HepG2 (cell line): ENCODE measurements around the gene TBC1D4. TPM values are rescaled to one million over a fixed set of nuclear protein-coding genes. Genes with fewer than 3 reads are reported as not detected.

Experiments
- ATAC-seq: fragments of 200-7000 bp; cut with Tn5 transposase; 3 replicates; pipeline ENCODE4 v1.9.1; 2020; ENCODE audit warnings: mild to moderate bottlenecking, moderate library complexity
- BruUV-seq: library from RNA; stranded (reverse); fragments of 400-500 nt; replicated peaks from 2 replicates; lab custom pipeline; 2021; lab: Mats Ljungman, UMichigan
- CTCF ChIA-PET: fragments of 300-600 bp; formaldehyde crosslinking; extraction: SDS; loops from one replicate; lab custom pipeline; 2021; ENCODE audit warnings: low total read pairs, inconsistent platforms, low intra/inter-chr PET ratio; lab: Yijun Ruan, JAX
- POLR2A ChIA-PET: fragments of 350-600 bp; sonication (Branson Sonifier 250); formaldehyde crosslinking; loops from one replicate; lab custom pipeline; 2020; ENCODE audit warnings: antibody characterized with exemption, inconsistent platforms; lab: Yijun Ruan, JAX
- DNase-seq: peaks from one replicate; pipeline ENCODE4 v3.0.0-alpha.2; 2015; ENCODE audit warnings: low spot score
- FAIRE-seq: peaks from 3 replicates; lab custom pipeline; 2011; peaks lifted over from hg19 to GRCh38; lab: Jason Lieb, UNC
- H2AFZ ChIP-seq: one replicate; pipeline ENCODE4 v1.6.1; 2011; ENCODE audit warnings: low read length, inconsistent platforms
- H3K27ac ChIP-seq: fragments of 300-600 bp; 3 replicates; pipeline ENCODE4 v1.8.0; 2011; ENCODE audit warnings: mixed run types, mild to moderate bottlenecking, mixed read lengths, low read length, inconsistent platforms; ENCODE audit not compliant: insufficient read depth; ENCODE audit errors: extremely low read length
- H3K27me3 ChIP-seq, 2 experiments: fragments of 200-600 bp in 1 of 2; 2 replicates in 1 of 2; 3 replicates in 1 of 2; pipeline versions ENCODE4 v1.6.0 to v1.8.0; 2011; ENCODE audit warnings: low read length in 2 of 2, mild to moderate bottlenecking in 2 of 2, moderate library complexity in 2 of 2, inconsistent platforms in 1 of 2; ENCODE audit not compliant: insufficient read depth in 2 of 2, control insufficient read depth in 1 of 2
- H3K36me3 ChIP-seq, 2 experiments: fragments of 200-600 bp in 1 of 2; replicated peaks in 1 of 2; 2 replicates in 1 of 2; 3 replicates in 1 of 2; pipeline versions ENCODE4 v1.5.1 to v1.8.0; 2011; ENCODE audit warnings: low read length in 2 of 2, inconsistent platforms in 1 of 2; ENCODE audit not compliant: insufficient read depth in 2 of 2, control insufficient read depth in 1 of 2
- H3K4me1 ChIP-seq: 2 replicates; pipeline ENCODE4 v1.5.1; 2012; ENCODE audit warnings: low read length, inconsistent platforms; ENCODE audit not compliant: insufficient read depth
- H3K4me2 ChIP-seq: 2 replicates; pipeline ENCODE4 v1.6.0; 2011; ENCODE audit warnings: low read depth, low read length, inconsistent platforms
- H3K4me3 ChIP-seq, 3 experiments: fragments of 200-600 bp in 1 of 3; sonication (generic), shearing (Covaris generic) in 1 of 3; replicated peaks in 1 of 3; 2 replicates each; pipeline ENCODE4 v1.5.1; 2011 to 2016; ENCODE audit warnings: low read length in 3 of 3, inconsistent platforms in 2 of 3, low read depth in 2 of 3, mild to moderate bottlenecking in 2 of 3, control low read depth in 1 of 3, mixed read lengths in 1 of 3; ENCODE audit not compliant: insufficient read depth in 1 of 3
- H3K79me2 ChIP-seq: one replicate; pipeline ENCODE4 v1.6.1; 2011; ENCODE audit warnings: low read length, inconsistent platforms; ENCODE audit not compliant: insufficient read depth
- H3K9ac ChIP-seq: 2 replicates; pipeline ENCODE4 v1.6.0; 2011; ENCODE audit warnings: mild to moderate bottlenecking, low read depth, low read length, inconsistent platforms; ENCODE audit not compliant: insufficient read depth
- H3K9me3 ChIP-seq: 2 replicates; pipeline ENCODE4 v1.5.1; 2012; ENCODE audit warnings: mild to moderate bottlenecking, low read length
- H4K20me1 ChIP-seq: 2 replicates; pipeline ENCODE4 v1.6.0; 2011; ENCODE audit warnings: inconsistent platforms, mild to moderate bottlenecking, low read length, moderate library complexity; ENCODE audit not compliant: insufficient read depth
- ARNT ChIP-seq: fragments of 450-650 bp; IDR thresholded peaks from 2 replicates; pipeline ENCODE4 v1.6.1; 2017
- ARNTL ChIP-seq: sonication (generic); formaldehyde crosslinking; IDR thresholded peaks from 2 replicates; pipeline ENCODE4 v1.4.0; 2020; ENCODE audit warnings: mild to moderate bottlenecking, missing genetic modification reagents
- CEBPZ ChIP-seq: IDR thresholded peaks from 2 replicates; pipeline ENCODE4 v1.6.1; 2012; ENCODE audit warnings: low read length, improper control_type of control experiment
- MAFK ChIP-seq, 2 experiments: IDR thresholded peaks in 1 of 2; conservative IDR thresholded peaks in 1 of 2; 2 replicates each; pipeline ENCODE4 v1.6.1; 2011; ENCODE audit warnings: improper control_type of control experiment in 2 of 2, low read length in 2 of 2
- PCBP1 ChIP-seq: fragments of 200-400 bp; formaldehyde crosslinking; IDR thresholded peaks from 2 replicates; pipeline ENCODE4 v1.6.1; 2017; ENCODE audit warnings: mild to moderate bottlenecking, low read depth, low read length, borderline replicate concordance
- POGK ChIP-seq: sonication (generic); formaldehyde crosslinking; conservative IDR thresholded peaks from 2 replicates; pipeline ENCODE4 v1.8.0; 2022; ENCODE audit warnings: mild to moderate bottlenecking, moderate library complexity, missing genetic modification reagents
- RAD51 ChIP-seq: fragments of 450-650 bp; IDR thresholded peaks from 2 replicates; pipeline ENCODE4 v1.6.1; 2016; ENCODE audit warnings: borderline replicate concordance
- TBX2 ChIP-seq: sonication (generic); formaldehyde crosslinking; IDR thresholded peaks from 2 replicates; pipeline ENCODE4 v1.5.0; 2020; ENCODE audit warnings: missing genetic modification reagents, mild to moderate bottlenecking, borderline replicate concordance
- WIZ ChIP-seq: sonication (generic); formaldehyde crosslinking; IDR thresholded peaks from 2 replicates; pipeline ENCODE4 v1.5.1; 2020; ENCODE audit warnings: mild to moderate bottlenecking, missing genetic modification reagents
- ZNF468 ChIP-seq: sonication (generic); formaldehyde crosslinking; IDR thresholded peaks from 2 replicates; pipeline ENCODE4 v1.8.0; 2022; ENCODE audit warnings: mild to moderate bottlenecking, moderate library complexity, missing genetic modification reagents
- ZNF501 ChIP-seq: sonication (generic); formaldehyde crosslinking; IDR thresholded peaks from 2 replicates; pipeline ENCODE4 v1.5.1; 2020; ENCODE audit warnings: mild to moderate bottlenecking, moderate library complexity, missing genetic modification reagents
- ZNF761 ChIP-seq: sonication (generic); formaldehyde crosslinking; conservative IDR thresholded peaks from 2 replicates; pipeline ENCODE4 v1.4.0; 2020; ENCODE audit warnings: mild to moderate bottlenecking, missing genetic modification reagents
- ZNF883 ChIP-seq: sonication (generic); formaldehyde crosslinking; IDR thresholded peaks from 2 replicates; pipeline ENCODE4 v1.5.1; 2020; ENCODE audit warnings: mild to moderate bottlenecking, missing genetic modification reagents; ENCODE audit errors: not compliant biosample characterization
- WGBS: methylation state at CpG from one replicate; pipeline ENCODE4 v1.1.6; 2017; ENCODE audit warnings: low lambda C conversion rate; 5-methylcytosine and 5-hydroxymethylcytosine counted together
- in situ Hi-C: cut with HindIII; loops from 2 replicates; pipeline ENCODE4 v1.10.0; 2017; ENCODE audit warnings: low pct_unique_long_range_greater_than_20kb; ENCODE audit not compliant: extremely low pct_ligation_motif_present
- intact Hi-C: fragments of 100-400 bp; cut with micrococcal nuclease; formaldehyde crosslinking; loops from one replicate; pipeline ENCODE4 v1.10.0; 2022; ENCODE audit not compliant: unreplicated experiment
- polyA plus RNA-seq, 8 experiments: library from polyadenylated mRNA; depleted of rRNA in 3 of 8; stranded (reverse) in 7 of 8; unstranded in 1 of 8; fragments of >200 nt; fragmentation: Illumina TruSeq in 4 of 8; extraction: Trizol in 4 of 8; gene quantifications; 2 replicates each; pipeline versions ENCODE4 v1.2.1 to v1.2.3, GENCODE V29; 2011 to 2016; ENCODE audit warnings: low read depth in 4 of 8, missing spikeins in 1 of 8, mixed read lengths in 1 of 8; ENCODE audit not compliant: insufficient read depth in 1 of 8
- total RNA-seq, 5 experiments: library from RNA; depleted of rRNA; stranded (reverse); fragments of >200 nt; fragmentation: Illumina TruSeq; extraction: Trizol; gene quantifications; 2 replicates each; pipeline ENCODE4 v1.2.3, GENCODE V29; 2016; ENCODE audit warnings: low read depth in 1 of 5
- TF ChIP-seq, protein P1 (sequence below): sonication (generic); formaldehyde crosslinking; IDR thresholded peaks from 2 replicates; pipeline ENCODE4 v1.5.0; 2020; ENCODE audit warnings: mild to moderate bottlenecking, missing genetic modification reagents
- TF ChIP-seq, protein P2 (sequence below): sonication (generic); formaldehyde crosslinking; IDR thresholded peaks from 2 replicates; pipeline ENCODE4 v1.5.1; 2020; ENCODE audit warnings: mild to moderate bottlenecking, missing genetic modification reagents, moderate library complexity

The TBC1D4 gene
- total and polyA plus RNA-seq, 2 of the 13 experiments (the other 11 are each of a cell fraction or from before 2014, with no cell fraction given) = 35.9 to 64.4 TPM

- TF ChIP-seq ZNF501 (CRISPR knock-in tag) = no peak
- TF ChIP-seq, protein P1, sequence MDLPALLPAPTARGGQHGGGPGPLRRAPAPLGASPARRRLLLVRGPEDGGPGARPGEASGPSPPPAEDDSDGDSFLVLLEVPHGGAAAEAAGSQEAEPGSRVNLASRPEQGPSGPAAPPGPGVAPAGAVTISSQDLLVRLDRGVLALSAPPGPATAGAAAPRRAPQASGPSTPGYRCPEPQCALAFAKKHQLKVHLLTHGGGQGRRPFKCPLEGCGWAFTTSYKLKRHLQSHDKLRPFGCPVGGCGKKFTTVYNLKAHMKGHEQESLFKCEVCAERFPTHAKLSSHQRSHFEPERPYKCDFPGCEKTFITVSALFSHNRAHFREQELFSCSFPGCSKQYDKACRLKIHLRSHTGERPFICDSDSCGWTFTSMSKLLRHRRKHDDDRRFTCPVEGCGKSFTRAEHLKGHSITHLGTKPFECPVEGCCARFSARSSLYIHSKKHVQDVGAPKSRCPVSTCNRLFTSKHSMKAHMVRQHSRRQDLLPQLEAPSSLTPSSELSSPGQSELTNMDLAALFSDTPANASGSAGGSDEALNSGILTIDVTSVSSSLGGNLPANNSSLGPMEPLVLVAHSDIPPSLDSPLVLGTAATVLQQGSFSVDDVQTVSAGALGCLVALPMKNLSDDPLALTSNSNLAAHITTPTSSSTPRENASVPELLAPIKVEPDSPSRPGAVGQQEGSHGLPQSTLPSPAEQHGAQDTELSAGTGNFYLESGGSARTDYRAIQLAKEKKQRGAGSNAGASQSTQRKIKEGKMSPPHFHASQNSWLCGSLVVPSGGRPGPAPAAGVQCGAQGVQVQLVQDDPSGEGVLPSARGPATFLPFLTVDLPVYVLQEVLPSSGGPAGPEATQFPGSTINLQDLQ (CRISPR knock-in tag) = no peak
- TF ChIP-seq CEBPZ = no peak
- no peak for TF ChIP-seq MAFK (conservative IDR thresholded peaks at IDR 0.05 in 1 of 2, IDR thresholded peaks at IDR 0.05 in 1 of 2; ENCODE audit: low read length in 2 of 2)
- 0 out of 2 replicates have a peak, but pooled peaks have one; percentile 29 for TF ChIP-seq PCBP1
These were observed 152.9 kb downstream of the TBC1D4 start (continued) for GRCh38 chr13:75329097-75329496.

GRCh38 chr13:75327135-75327510 lies 154.8 kb downstream of the TBC1D4 start:
- Histone ChIP-seq H2AFZ (no peak overlapping the region), H3K4me3 (no peak overlapping the region), H3K79me2 (no peaks in the 10 kb centered on the region), H3K9me3 (no peaks in the 10 kb centered on the region), H3K9ac (no peak overlapping the region), H3K4me2 (no peak overlapping the region), H3K36me3 (peaks cover 6 to 33% of the 10 kb centered on the region in 2 experiments), H3K4me1 (peaks cover 42% of the 10 kb centered on the region), H4K20me1 (no peaks in the 10 kb centered on the region), H3K27ac (no peak overlapping the region), H3K27me3 (no peaks in the 10 kb centered on the region)
- intact Hi-C loops = no loop called here
- FAIRE-seq (no peak), ATAC-seq (no peak), DNase-seq (no peak)
- BruUV-seq = no TSS peak
- over 99% methylated on average over 3 of the region's 3 CpGs for WGBS
- CTCF ChIA-PET = no interaction called here
- POLR2A ChIA-PET = no interaction called here
- in situ Hi-C loops = no loop called here
- no peak for TF ChIP-seq ZNF468 (CRISPR knock-in tag)
- no peak for TF ChIP-seq WIZ (CRISPR knock-in tag)
- TF ChIP-seq ZNF883 = no peak
- TF ChIP-seq ARNTL (CRISPR knock-in tag) = no peak
- TF ChIP-seq, protein P2, sequence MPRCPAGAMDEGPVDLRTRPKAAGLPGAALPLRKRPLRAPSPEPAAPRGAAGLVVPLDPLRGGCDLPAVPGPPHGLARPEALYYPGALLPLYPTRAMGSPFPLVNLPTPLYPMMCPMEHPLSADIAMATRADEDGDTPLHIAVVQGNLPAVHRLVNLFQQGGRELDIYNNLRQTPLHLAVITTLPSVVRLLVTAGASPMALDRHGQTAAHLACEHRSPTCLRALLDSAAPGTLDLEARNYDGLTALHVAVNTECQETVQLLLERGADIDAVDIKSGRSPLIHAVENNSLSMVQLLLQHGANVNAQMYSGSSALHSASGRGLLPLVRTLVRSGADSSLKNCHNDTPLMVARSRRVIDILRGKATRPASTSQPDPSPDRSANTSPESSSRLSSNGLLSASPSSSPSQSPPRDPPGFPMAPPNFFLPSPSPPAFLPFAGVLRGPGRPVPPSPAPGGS (CRISPR knock-in tag) = no peak
- TF ChIP-seq POGK (CRISPR knock-in tag) = no peak
- TF ChIP-seq ZNF761 (CRISPR knock-in tag) = no peak
- TF ChIP-seq ARNT = no peak
- no peak for TF ChIP-seq TBX2 (CRISPR knock-in tag)
- TF ChIP-seq RAD51 = no peak
